Neutrophil (primary cell): ENCODE data around the gene GALNT10.

Source experiments
- H3K27ac ChIP-seq: fragments of 200-600 bp; sonication (generic); 2 replicates; pipeline ENCODE4 v1.5.1; 2016; ENCODE audit warnings: mild to moderate bottlenecking, moderate library complexity
- H3K27me3 ChIP-seq: fragments of 200-600 bp; sonication (generic); 2 replicates; pipeline ENCODE4 v1.6.0; 2016; ENCODE audit warnings: mild to moderate bottlenecking
- H3K36me3 ChIP-seq: fragments of 200-600 bp; sonication (generic); 2 replicates; pipeline ENCODE4 v1.5.1; 2017
- H3K4me1 ChIP-seq, 2 experiments: fragments of 200-600 bp in 1 of 2; sonication (generic) in 1 of 2; 1 replicate in 1 of 2; 2 replicates in 1 of 2; pipeline versions ENCODE4 v1.5.1 to v1.6.1; 2013 to 2016; ENCODE audit warnings: low read depth in 1 of 2, low read length in 1 of 2, mild to moderate bottlenecking in 1 of 2, moderate library complexity in 1 of 2; ENCODE audit not compliant: control insufficient read depth in 1 of 2, insufficient read depth in 1 of 2
- H3K4me3 ChIP-seq, 2 experiments: fragments of 200-600 bp in 1 of 2; sonication (generic) in 1 of 2; 1 replicate in 1 of 2; 2 replicates in 1 of 2; pipeline ENCODE4 v1.5.1; 2013 to 2016; ENCODE audit warnings: low read depth in 1 of 2, low read length in 1 of 2, mild to moderate bottlenecking in 1 of 2, moderate library complexity in 1 of 2
- H3K9me3 ChIP-seq: fragments of 200-600 bp; sonication (generic); 2 replicates; pipeline ENCODE4 v1.5.1; 2016
- TF ChIP-seq, protein P1 (sequence below): fragments of 200-600 bp; sonication (generic); IDR thresholded peaks from 2 replicates; pipeline ENCODE4 v1.5.1; 2016; ENCODE audit warnings: antibody characterized with exemption

Gene GALNT10

DNA sequence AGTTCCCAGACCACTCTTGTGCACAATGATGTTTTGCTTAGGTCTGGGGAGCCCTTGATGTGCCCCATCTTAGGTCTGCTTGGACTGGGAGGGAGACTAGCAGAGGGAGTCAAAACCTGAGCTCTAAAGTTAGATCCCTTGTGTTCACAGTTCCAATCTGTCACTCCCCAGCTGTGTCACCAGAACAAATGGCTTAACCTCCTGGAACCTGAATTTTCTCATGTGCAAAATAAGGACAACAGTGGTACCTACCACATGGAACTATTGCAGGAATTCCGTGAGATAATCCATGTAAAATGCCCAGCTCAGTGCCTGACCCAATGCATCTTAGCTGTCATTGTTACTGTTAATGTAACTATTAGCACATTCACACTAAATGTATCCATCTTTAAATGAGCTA, 45.5 kb downstream of the GALNT10 start:
- Histone ChIP-seq H3K36me3 (peaks cover under 1% of the 10 kb centered on the region), H3K27me3 (no peaks in the 10 kb centered on the region), H3K27ac (no peak overlapping the region), H3K4me1 (peaks cover 11 to 14% of the 10 kb centered on the region in 2 experiments), H3K4me3 (no peak overlapping the region), H3K9me3 (no peaks in the 10 kb centered on the region)
- TF ChIP-seq, protein P1, sequence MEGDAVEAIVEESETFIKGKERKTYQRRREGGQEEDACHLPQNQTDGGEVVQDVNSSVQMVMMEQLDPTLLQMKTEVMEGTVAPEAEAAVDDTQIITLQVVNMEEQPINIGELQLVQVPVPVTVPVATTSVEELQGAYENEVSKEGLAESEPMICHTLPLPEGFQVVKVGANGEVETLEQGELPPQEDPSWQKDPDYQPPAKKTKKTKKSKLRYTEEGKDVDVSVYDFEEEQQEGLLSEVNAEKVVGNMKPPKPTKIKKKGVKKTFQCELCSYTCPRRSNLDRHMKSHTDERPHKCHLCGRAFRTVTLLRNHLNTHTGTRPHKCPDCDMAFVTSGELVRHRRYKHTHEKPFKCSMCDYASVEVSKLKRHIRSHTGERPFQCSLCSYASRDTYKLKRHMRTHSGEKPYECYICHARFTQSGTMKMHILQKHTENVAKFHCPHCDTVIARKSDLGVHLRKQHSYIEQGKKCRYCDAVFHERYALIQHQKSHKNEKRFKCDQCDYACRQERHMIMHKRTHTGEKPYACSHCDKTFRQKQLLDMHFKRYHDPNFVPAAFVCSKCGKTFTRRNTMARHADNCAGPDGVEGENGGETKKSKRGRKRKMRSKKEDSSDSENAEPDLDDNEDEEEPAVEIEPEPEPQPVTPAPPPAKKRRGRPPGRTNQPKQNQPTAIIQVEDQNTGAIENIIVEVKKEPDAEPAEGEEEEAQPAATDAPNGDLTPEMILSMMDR, result no peak

DNA sequence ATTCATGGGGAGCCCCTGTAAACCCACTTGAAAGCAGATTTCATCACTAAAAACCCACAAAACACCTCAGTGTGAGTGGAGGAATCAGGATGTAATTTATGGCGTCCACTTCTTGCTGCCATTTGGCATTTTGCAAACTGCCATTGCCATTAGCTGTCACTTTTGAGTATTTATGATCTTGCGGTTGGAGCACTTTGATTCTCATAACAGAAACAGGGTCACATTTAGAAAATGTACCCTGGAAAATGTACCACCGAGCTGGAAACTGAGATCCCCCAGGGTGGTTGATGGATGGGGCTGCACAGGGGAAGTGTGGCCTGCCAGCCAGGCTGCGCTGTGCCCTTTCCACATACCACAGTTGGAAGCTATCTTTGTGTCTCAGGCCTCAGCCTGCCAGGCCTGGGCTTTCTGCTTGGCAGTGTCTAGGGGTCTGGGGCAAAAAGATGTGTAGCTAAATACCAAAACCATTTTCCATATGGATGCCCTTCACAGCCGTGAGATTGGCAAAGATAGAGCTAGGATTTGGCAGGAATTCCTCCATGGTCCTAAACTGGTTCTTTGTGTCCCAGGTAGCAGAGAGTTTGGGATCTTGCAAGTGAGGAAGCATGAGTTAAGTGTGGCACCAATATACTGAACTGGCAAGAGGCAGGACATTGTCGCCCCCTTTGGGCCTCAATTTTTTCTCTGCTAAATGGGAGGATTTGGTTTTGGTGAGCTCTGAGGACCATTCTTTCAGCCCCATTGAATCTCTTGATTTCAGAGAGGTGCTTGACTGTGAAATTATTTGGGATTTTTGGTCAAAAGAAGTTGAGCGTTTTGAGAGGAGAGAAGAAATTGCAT, 46.2 kb downstream of the GALNT10 start:
- Histone ChIP-seq H3K27me3 (no peaks in the 10 kb centered on the region), H3K27ac (no peak overlapping the region), H3K36me3 (no peaks in the 10 kb centered on the region), H3K4me3 (no peak overlapping the region), H3K9me3 (no peaks in the 10 kb centered on the region), H3K4me1 (peaks cover 11 to 14% of the 10 kb centered on the region in 2 experiments)
- TF ChIP-seq, protein P1, result no peak

DNA sequence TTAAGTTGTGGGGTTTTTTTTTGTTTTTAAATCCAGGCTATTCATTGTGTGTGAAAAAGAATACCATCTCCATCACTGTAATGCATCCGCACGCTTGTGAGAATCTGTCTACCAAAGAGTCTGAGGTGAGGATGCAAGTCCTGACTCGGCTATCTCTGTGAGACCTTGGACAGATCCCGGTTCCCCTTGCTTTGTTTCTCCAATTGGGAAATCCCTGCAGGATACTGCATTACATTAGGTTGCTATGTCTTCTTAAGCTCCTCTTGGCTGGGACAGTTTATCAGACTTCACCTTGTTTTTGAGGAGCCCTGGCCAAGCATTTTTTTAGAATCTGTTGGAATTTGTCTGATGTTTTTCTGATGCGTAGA, 46.8 kb downstream of the GALNT10 start:
- no peak overlapping the region for H3K27ac ChIP-seq
- peaks cover 11 to 14% of the 10 kb centered on the region in 2 experiments for H3K4me1 ChIP-seq
- H3K27me3 ChIP-seq, result no peaks in the 10 kb centered on the region

DNA sequence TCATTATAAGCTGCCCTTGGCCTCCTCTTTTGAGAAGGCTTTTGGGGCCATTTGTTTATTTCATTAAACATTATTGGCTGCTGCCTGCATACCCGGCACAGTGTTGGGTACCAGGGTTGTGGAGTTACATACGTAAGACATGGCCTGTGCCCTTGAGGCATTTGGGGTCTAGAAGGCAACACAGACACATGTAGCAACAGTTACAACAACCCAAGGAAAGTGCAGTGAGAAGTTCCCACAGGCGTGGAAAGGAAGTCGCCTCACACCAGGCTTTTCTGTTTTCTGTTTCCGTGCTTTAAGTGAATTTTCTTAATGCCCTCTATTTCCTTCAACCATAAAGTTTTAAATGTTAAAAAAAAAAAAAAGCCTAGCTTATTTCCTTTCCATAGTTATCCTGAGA, 47.4 kb downstream of the GALNT10 start:
- Histone ChIP-seq H3K36me3 (no peaks in the 10 kb centered on the region), H3K9me3 (no peaks in the 10 kb centered on the region), H3K4me3 (no peak overlapping the region), H3K27ac (peak overlapping the region; percentile 32), H3K4me1 (peaks cover 11 to 14% of the 10 kb centered on the region in 2 experiments), H3K27me3 (no peaks in the 10 kb centered on the region)
- TF ChIP-seq, protein P1, result no peak

More for the DNA sequence above, 46.8 kb downstream of the GALNT10 start:
- TF ChIP-seq, protein P1, result no peak
- Histone ChIP-seq H3K4me3 (no peak overlapping the region), H3K36me3 (no peaks in the 10 kb centered on the region), H3K9me3 (no peaks in the 10 kb centered on the region)

DNA sequence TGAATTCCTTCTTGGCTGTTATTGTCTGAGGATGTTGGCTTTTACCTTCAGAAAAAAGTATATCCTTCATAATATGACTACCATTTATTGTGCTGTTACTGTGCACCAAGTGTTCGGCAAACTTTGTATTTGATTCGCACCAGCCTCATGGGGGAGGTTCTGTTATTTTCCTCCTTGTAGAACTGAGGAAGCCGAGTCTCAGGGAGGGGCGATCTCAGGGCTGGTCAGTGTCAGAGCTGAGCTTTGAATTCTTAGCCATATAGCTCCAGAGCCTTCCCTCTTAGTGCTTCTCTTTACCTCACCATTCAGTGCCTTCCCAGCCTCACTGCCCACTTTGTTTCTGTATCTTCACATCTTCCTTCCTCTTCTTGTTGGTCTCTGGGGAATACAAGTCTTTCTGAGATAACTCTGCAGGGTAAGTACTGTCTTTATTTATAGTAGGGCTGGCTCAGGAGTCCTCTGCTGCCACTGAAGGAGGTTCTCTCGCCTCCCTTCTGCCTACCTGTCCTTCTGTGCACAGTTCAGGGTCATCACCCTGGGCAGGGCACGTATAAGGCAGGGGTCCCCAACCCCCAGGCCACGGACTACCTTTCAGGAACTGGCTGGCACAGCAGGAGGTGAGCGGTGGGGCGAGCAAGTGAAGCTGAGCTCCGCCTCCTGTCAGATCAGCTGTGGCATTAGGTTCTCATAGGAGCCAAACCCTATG, 48.4 kb downstream of the GALNT10 start:
- no peak overlapping the region for H3K4me3 ChIP-seq
- TF ChIP-seq, protein P1, result no peak
- H3K27ac ChIP-seq, result no peak overlapping the region
- no peaks in the 10 kb centered on the region for H3K36me3 ChIP-seq
- H3K27me3 ChIP-seq, result no peaks in the 10 kb centered on the region
- no peaks in the 10 kb centered on the region for H3K9me3 ChIP-seq
- H3K4me1 ChIP-seq, result peaks cover 11 to 14% of the 10 kb centered on the region in 2 experiments
